IPS-18a (cell line): ENCODE measurements around the gene B9D1.

Experiments used
- H3K27ac ChIP-seq: one replicate; pipeline ENCODE4 v1.5.1; 2013; ENCODE audit warnings: low read length
- H3K27me3 ChIP-seq: one replicate; pipeline ENCODE4 v1.6.1; 2013; ENCODE audit warnings: mild to moderate bottlenecking, low read length; ENCODE audit not compliant: control insufficient read depth, insufficient read depth
- H3K36me3 ChIP-seq: one replicate; pipeline ENCODE4 v1.6.1; 2013; ENCODE audit warnings: low read depth, low read length; ENCODE audit not compliant: control insufficient read depth
- H3K4me1 ChIP-seq: one replicate; pipeline ENCODE4 v1.6.1; 2013; ENCODE audit warnings: low read depth, low read length; ENCODE audit not compliant: control insufficient read depth
- H3K4me3 ChIP-seq: one replicate; pipeline ENCODE4 v1.5.1; 2013; ENCODE audit warnings: low read length
- H3K9ac ChIP-seq: one replicate; pipeline ENCODE4 v1.6.1; 2013; ENCODE audit warnings: mild to moderate bottlenecking, low read length, moderate library complexity
- H3K9me3 ChIP-seq: one replicate; pipeline ENCODE4 v1.6.1; 2013; ENCODE audit warnings: low read depth, low read length; ENCODE audit not compliant: control insufficient read depth

B9D1 gene

GRCh38 chr17:19346351-19347255, 15.9 kb downstream of the B9D1 start:
- Histone ChIP-seq H3K4me3 (no peak overlapping the region), H3K9ac (no peak overlapping the region), H3K36me3 (peaks cover 4% of the 10 kb centered on the region), H3K27me3 (no peaks in the 10 kb centered on the region), H3K27ac (no peak overlapping the region), H3K4me1 (no peaks in the 10 kb centered on the region), H3K9me3 (no peaks in the 10 kb centered on the region)

- H3K27me3 ChIP-seq = no peaks in the 10 kb centered on the region
- H3K36me3 ChIP-seq = peaks cover 4% of the 10 kb centered on the region
- H3K9me3 ChIP-seq = no peaks in the 10 kb centered on the region
- no peak overlapping the region for H3K27ac ChIP-seq
- H3K4me3 ChIP-seq = no peak overlapping the region
- H3K9ac ChIP-seq = no peak overlapping the region
- H3K4me1 ChIP-seq = no peaks in the 10 kb centered on the region
Observed at GRCh38 chr17:19345486-19346350, 16.8 kb downstream of the B9D1 start.

- Histone ChIP-seq H3K9ac (no peak overlapping the region), H3K27me3 (no peaks in the 10 kb centered on the region), H3K4me3 (no peak overlapping the region), H3K9me3 (no peaks in the 10 kb centered on the region), H3K36me3 (peaks cover 4% of the 10 kb centered on the region), H3K4me1 (no peaks in the 10 kb centered on the region), H3K27ac (no peak overlapping the region)
Observed at GRCh38 chr17:19345067-19345460, 17.5 kb downstream of the B9D1 start.

- Histone ChIP-seq H3K4me3 (no peak overlapping the region), H3K27me3 (no peaks in the 10 kb centered on the region), H3K36me3 (peaks cover 4% of the 10 kb centered on the region), H3K27ac (no peak overlapping the region), H3K9me3 (no peaks in the 10 kb centered on the region), H3K4me1 (peaks cover 2% of the 10 kb centered on the region), H3K9ac (no peak overlapping the region)
Observed at GRCh38 chr17:19344311-19345066, 18.0 kb downstream of the B9D1 start.

GRCh38 chr17:19343671-19344151, 18.8 kb downstream of the B9D1 start:
- no peaks in the 10 kb centered on the region for H3K27me3 ChIP-seq
- no peak overlapping the region for H3K4me3 ChIP-seq
- no peaks in the 10 kb centered on the region for H3K9me3 ChIP-seq
- H3K27ac ChIP-seq = no peak overlapping the region
- H3K9ac ChIP-seq = no peak overlapping the region
- H3K4me1 ChIP-seq = peaks cover 10% of the 10 kb centered on the region
- peaks cover 1% of the 10 kb centered on the region for H3K36me3 ChIP-seq

- no peak overlapping the region for H3K9ac ChIP-seq
- no peak overlapping the region for H3K27ac ChIP-seq
- H3K27me3 ChIP-seq = no peaks in the 10 kb centered on the region
- no peaks in the 10 kb centered on the region for H3K9me3 ChIP-seq
- H3K4me3 ChIP-seq = no peak overlapping the region
- H3K4me1 ChIP-seq = peaks cover 15% of the 10 kb centered on the region
- no peaks in the 10 kb centered on the region for H3K36me3 ChIP-seq
Observed at GRCh38 chr17:19343256-19343630, 19.3 kb downstream of the B9D1 start.

GRCh38 chr17:19342611-19343255, 19.8 kb downstream of the B9D1 start:
- no peaks in the 10 kb centered on the region for H3K36me3 ChIP-seq
- no peak overlapping the region for H3K4me3 ChIP-seq
- no peak overlapping the region for H3K27ac ChIP-seq
- no peak overlapping the region for H3K9ac ChIP-seq
- no peaks in the 10 kb centered on the region for H3K27me3 ChIP-seq
- no peaks in the 10 kb centered on the region for H3K9me3 ChIP-seq
- H3K4me1 ChIP-seq = peaks cover 19% of the 10 kb centered on the region

GRCh38 chr17:19341641-19342610, 20.6 kb downstream of the B9D1 start:
- Histone ChIP-seq H3K27ac (no peak overlapping the region), H3K9ac (no peak overlapping the region), H3K4me3 (no peak overlapping the region), H3K27me3 (no peaks in the 10 kb centered on the region), H3K36me3 (no peaks in the 10 kb centered on the region), H3K4me1 (peaks cover 19% of the 10 kb centered on the region), H3K9me3 (no peaks in the 10 kb centered on the region)

GRCh38 chr17:19341211-19341631, 21.3 kb downstream of the B9D1 start:
- Histone ChIP-seq H3K27ac (no peak overlapping the region), H3K4me1 (peaks cover 19% of the 10 kb centered on the region), H3K9me3 (no peaks in the 10 kb centered on the region), H3K36me3 (no peaks in the 10 kb centered on the region), H3K27me3 (no peaks in the 10 kb centered on the region), H3K9ac (no peak overlapping the region), H3K4me3 (no peak overlapping the region)

- no peaks in the 10 kb centered on the region for H3K27me3 ChIP-seq
- H3K9ac ChIP-seq = no peak overlapping the region
- no peaks in the 10 kb centered on the region for H3K9me3 ChIP-seq
- no peak overlapping the region for H3K4me3 ChIP-seq
- H3K27ac ChIP-seq = no peak overlapping the region
- H3K4me1 ChIP-seq = peaks cover 19% of the 10 kb centered on the region
- H3K36me3 ChIP-seq = no peaks in the 10 kb centered on the region
Observed at GRCh38 chr17:19339341-19339815, 23.1 kb downstream of the B9D1 start.
